SJCRH30 (cell line): Measurements from ENCODE around the gene GOT2. TPM values are rescaled to one million over a fixed set of nuclear protein-coding genes. Genes with fewer than 3 reads are reported as not detected.
"Not testable (repeated sequence)": the region's sequence is repeated elsewhere in the genome, so short reads cannot be mapped to it uniquely, and the experiment has no call there.

ENCODE experiments used
- DNase-seq, 2 experiments: peaks; one replicate each; pipeline ENCODE4 v3.0.0-alpha.2; 2015 to 2020
- H3K27ac ChIP-seq: fragments of 250-450 bp; sonication (Bioruptor Pico); 2 replicates; pipeline ENCODE4 v1.5.1; 2020; ENCODE audit warnings: mild to moderate bottlenecking, moderate library complexity
- H3K27me3 ChIP-seq: fragments of 250-450 bp; sonication (Bioruptor Pico); 2 replicates; pipeline ENCODE4 v1.5.1; 2020; ENCODE audit warnings: mild to moderate bottlenecking, moderate library complexity
- H3K36me3 ChIP-seq: fragments of 250-450 bp; sonication (Bioruptor Pico); 2 replicates; pipeline ENCODE4 v1.5.1; 2020; ENCODE audit warnings: mild to moderate bottlenecking, moderate library complexity
- H3K4me1 ChIP-seq: fragments of 250-450 bp; sonication (Bioruptor Pico); 2 replicates; pipeline ENCODE4 v1.5.1; 2020; ENCODE audit warnings: mild to moderate bottlenecking, moderate library complexity
- H3K4me3 ChIP-seq: fragments of 250-450 bp; sonication (Bioruptor Pico); 2 replicates; pipeline ENCODE4 v1.5.1; 2020; ENCODE audit warnings: mild to moderate bottlenecking, moderate library complexity
- H3K9me3 ChIP-seq: fragments of 250-450 bp; sonication (Bioruptor Pico); replicated peaks from 2 replicates; pipeline ENCODE4 v1.5.1; 2020; ENCODE audit warnings: mild to moderate bottlenecking, moderate library complexity
- total RNA-seq: library from RNA; depleted of rRNA; stranded (reverse); fragments of >200 nt; shearing (Covaris generic); gene quantifications from 2 replicates; pipeline ENCODE4 v1.2.3, GENCODE V29; 2014; rRNA removed

Gene GOT2
- total RNA-seq, result 163 and 173 TPM in 2 replicates

DNA sequence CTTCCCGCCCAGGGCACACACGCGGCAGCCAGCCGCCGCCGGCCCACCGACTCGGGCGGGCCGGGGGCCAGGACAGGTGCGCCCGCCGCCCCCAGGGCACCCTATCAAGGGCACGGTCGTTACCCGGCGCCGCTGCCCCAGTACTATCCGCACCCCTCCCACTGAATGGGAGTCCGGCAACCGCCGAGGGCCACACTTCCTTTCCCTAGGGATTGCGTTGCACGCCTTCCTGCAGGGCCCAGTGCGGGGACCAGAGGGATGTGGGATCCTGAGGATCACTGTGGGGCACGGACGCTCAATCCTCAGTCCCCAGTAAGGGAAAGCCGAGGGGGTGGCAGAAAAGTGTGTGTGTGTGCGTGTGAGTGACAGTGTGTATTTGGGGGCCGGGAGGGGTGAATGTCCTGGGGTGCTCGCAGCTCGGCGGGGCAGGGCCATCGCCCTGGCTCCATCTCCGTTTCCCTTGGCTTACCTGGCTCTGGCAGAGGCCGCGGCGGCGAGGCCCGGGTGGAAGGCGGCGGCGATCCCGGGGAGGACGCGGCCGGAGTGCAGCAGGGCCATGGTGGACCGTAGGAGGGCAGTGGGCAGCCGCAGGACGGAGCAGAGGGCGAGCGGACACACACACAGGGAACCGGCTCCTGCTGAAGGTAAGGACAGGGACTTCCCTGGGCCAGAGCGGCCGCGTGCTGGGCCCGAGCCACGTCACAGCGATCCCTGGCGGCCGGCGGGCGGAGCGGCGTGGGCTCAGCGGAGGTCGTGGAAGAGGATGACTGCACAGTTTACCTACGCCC, at the start of gene GOT2:
TSS of gene GOT2 (minus strand) at position 646 of the 788 bp plus-strand sequence. CDS start at position 558, 88 bp downstream.
- Histone ChIP-seq H3K27ac (peak within 1 kb of the TSS; percentile 59), H3K9me3 (no peaks in the 10 kb centered on the region), H3K4me3 (peak within 1 kb of the TSS; percentile 92), H3K36me3 (peaks cover 7% of the 10 kb centered on the region; the same call in 1 of the 2 replicates), H3K27me3 (no peaks in the 10 kb centered on the region), H3K4me1 (peaks cover 8% of the 10 kb centered on the region; the same call in 1 of the 2 replicates)
- DNase-seq, result peak; percentile 88 to 92

DNA sequence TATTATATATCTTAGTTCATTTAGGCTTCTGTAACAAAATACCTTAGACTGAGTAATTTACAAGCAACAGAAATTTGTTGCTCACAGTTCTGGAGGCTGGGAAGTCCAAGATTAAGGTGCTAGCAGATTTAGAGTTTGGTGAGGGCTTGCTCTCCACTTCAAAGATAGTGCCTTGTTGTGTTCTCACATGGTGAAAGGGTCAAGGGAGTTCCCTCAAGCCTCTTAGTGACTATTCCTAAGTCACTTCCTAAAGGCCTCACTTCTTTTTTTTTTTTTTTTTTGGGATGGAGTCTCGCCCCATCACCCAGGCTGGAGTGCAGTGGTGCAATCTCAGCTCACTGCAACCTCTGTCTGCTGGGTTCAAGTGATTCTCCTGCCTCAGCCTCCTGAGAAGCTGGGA, 45.2 kb upstream of the GOT2 start:
- not testable (repeated sequence) for H3K9me3 ChIP-seq, H3K27ac ChIP-seq, H3K36me3 ChIP-seq, DNase-seq, H3K27me3 ChIP-seq, H3K4me3 ChIP-seq, H3K4me1 ChIP-seq

DNA sequence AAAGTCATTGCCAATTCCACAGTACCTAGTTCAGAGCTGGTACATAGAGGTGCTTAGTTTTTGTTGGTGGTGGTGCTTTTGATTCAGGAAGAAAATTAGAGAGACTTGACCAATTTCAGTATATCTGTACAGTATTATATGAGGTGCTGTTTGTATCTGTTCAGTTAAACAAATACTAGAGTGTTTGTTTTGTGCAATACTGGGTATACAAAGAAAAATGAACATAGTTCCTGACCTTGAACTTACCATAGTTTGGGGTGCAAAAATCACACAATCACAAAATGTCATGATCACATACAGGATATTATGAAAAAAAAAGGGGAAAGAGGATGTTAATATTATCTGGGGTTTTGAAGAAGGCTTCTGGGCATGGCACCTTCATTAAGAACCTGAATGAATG, 39.8 kb upstream of the GOT2 start:
- Histone ChIP-seq H3K4me1 (no peaks in the 10 kb centered on the region), H3K4me3 (no peak overlapping the region), H3K27me3 (no peaks in the 10 kb centered on the region), H3K27ac (no peak overlapping the region), H3K36me3 (no peaks in the 10 kb centered on the region), H3K9me3 (no peaks in the 10 kb centered on the region)
- DNase-seq, result no peak

DNA sequence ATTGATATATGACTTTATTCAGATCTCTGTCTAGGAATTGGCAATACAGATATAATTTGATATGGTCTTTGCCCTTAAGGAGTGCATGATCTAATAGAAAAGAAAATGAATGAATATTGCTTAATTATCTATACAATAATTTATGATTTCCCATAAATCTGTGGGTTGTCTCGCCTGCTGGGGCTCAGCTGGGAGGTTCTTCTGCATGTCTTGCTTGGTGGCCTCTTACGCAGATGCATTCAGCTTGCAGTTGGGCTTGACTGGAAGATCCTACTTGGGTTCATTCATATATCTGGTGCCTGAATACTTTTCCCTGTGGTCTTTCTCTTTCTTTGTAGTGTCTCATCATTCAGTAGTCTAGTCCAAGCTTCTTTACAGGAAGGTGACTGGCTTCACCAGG, 34.0 kb upstream of the GOT2 start:
- H3K4me3 ChIP-seq, result no peak overlapping the region
- DNase-seq, result no peak
- H3K9me3 ChIP-seq, result no peaks in the 10 kb centered on the region; the same call in 1 of the 2 replicates
- no peaks in the 10 kb centered on the region for H3K27me3 ChIP-seq
- no peaks in the 10 kb centered on the region for H3K4me1 ChIP-seq
- H3K36me3 ChIP-seq, result no peaks in the 10 kb centered on the region
- H3K27ac ChIP-seq, result no peak overlapping the region

DNA sequence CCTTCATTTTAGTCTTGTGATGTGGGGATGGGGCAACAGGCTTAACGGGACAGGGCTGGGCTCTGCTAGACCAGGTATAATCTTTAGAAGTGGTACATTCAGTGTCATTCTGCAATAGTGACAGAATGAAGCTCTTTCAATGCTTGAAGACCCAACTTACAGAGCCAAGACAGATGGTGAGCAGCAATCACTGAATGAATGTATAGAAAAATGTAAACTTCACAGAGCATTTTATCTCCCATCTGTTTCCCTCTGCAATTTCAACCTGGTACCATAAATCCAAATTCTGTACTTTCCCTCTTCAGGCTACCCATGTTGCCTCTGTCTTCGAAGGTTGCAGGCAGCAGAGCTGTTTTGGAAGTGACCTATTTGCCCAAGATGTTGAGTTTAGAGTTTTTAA, 33.5 kb upstream of the GOT2 start:
- no peaks in the 10 kb centered on the region for H3K27me3 ChIP-seq
- DNase-seq, result no peak
- H3K9me3 ChIP-seq, result no peaks in the 10 kb centered on the region; the same call in 1 of the 2 replicates
- H3K36me3 ChIP-seq, result no peaks in the 10 kb centered on the region
- H3K4me3 ChIP-seq, result no peak overlapping the region
- H3K4me1 ChIP-seq, result no peaks in the 10 kb centered on the region
- no peak overlapping the region for H3K27ac ChIP-seq

DNA sequence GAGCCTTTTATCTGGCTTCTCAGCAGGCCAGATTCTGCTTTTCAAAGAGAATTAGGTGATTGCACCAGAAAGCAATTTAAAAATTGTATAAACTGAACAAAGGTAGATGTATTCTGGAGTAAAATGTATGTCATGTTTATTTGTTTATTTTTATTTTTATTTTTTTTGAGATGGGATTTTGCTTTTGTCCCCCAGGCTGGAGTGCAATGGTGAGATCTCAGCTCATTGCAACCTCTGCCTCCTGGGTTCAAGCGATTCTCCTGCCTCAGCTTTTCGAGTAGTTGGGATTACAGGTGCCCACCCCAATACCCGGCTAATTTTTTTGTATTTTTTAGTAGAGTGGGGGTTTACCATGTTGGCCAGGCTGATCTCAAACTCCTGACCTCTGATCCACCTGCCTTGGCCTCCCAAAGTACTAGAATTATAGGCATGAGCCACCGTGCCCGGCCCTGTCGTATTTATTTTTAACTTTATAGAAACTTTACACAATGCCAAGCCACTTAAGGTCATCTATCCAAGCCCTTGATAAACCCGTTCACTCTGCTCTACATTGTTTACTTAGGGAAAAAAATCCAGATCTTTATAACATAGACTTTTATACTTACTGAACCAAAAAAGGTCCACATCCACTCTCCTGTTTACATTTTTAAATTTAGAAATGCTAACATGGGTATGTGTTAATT, 22.7 kb upstream of the GOT2 start:
- no peak overlapping the region for H3K4me3 ChIP-seq
- no peak for DNase-seq
- H3K36me3 ChIP-seq, result no peaks in the 10 kb centered on the region
- no peaks in the 10 kb centered on the region for H3K4me1 ChIP-seq
- no peaks in the 10 kb centered on the region for H3K9me3 ChIP-seq
- peaks cover 3% of the 10 kb centered on the region; the same call in 1 of the 2 replicates for H3K27me3 ChIP-seq
- no peak overlapping the region for H3K27ac ChIP-seq

DNA sequence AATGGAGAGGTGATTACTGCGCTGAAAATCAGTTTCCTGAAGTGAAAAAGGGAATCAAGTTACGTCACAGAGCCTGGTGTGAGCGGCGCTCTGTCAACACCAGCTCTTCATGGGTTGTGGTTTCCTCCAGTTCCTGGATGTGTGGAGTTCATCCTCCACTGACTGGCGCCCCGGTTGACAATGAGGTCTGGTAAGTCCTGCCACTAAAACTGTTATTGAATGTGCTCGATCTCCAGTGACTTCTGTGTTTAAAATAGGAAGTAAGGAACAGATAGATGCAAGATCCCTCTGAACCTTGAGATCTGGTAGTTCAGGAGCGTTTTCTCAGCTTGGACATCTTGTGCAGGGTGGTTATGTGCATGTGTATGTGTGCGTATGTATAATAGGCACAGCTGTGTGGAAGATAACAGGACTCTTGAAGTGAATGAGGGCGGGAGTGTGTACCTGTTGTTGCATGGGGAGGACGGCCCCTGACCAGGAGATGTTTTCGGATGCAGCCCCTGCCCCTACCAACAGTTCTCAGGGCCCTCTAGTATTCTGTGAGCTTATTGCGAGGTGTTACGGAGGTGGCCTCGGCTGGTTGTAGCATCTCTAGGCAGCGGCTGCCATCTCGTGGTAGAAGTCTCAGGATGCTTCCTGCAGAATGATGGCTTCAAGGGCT, 22.0 kb upstream of the GOT2 start:
- no peak overlapping the region for H3K27ac ChIP-seq

DNA sequence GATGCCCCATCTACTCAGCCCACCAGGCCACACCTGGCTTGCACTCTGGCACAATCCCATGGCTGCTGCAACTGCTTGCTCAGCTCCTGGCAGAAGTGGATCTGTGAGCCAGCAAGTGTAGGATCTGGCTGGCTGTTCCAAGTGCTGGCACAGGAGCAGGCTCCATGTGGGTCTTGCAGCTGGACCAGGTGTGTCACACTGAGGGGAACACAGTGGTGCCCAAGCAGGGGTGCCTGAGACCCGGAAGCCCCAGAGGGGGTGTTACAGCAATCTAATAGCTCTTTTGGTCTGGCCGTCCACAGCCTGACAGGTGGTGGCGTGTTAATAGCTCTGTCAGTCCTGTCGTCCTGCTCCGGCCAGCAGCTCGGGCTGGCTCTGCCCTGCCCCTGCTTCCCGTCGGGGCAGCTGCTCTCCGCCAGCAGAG, 19.6 kb upstream of the GOT2 start:
- no peak overlapping the region for H3K27ac ChIP-seq
- no peaks in the 10 kb centered on the region for H3K4me1 ChIP-seq
- no peak overlapping the region for H3K4me3 ChIP-seq
- H3K9me3 ChIP-seq, result no peaks in the 10 kb centered on the region
- peak; percentile 29 to 47 for DNase-seq
- peaks cover 3% of the 10 kb centered on the region; the same call in 1 of the 2 replicates for H3K27me3 ChIP-seq
- no peaks in the 10 kb centered on the region for H3K36me3 ChIP-seq

More for the DNA sequence above, 22.0 kb upstream of the GOT2 start:
- no peaks in the 10 kb centered on the region for H3K36me3 ChIP-seq
- DNase-seq, result peak; percentile 74 to 87
- H3K27me3 ChIP-seq, result peaks cover 3% of the 10 kb centered on the region; the same call in 1 of the 2 replicates
- no peaks in the 10 kb centered on the region for H3K9me3 ChIP-seq
- H3K4me1 ChIP-seq, result no peaks in the 10 kb centered on the region
- no peak overlapping the region for H3K4me3 ChIP-seq

DNA sequence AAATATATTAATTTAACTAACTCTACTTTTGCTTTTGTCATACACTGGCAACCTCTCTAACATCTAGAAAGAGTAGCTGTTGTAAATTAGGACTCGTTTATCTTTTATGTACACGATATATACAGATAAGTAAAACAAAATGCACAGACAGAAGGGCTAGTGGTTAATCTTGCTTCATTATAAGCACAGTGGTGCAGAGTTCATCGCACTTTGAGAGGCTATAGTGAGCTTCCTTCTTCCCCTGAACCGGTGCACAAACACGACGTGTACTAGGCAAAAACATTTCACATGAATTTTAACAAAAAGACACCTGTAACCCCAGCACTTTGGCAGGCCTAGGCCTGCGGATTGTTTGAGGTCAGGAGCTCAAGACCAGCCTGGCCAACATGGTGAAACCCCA, 10.4 kb upstream of the GOT2 start:
- H3K4me1 ChIP-seq, result no peaks in the 10 kb centered on the region
- no peak for DNase-seq
- H3K36me3 ChIP-seq, result no peaks in the 10 kb centered on the region
- no peak overlapping the region for H3K27ac ChIP-seq
- H3K9me3 ChIP-seq, result no peaks in the 10 kb centered on the region
- H3K4me3 ChIP-seq, result no peak overlapping the region
- H3K27me3 ChIP-seq, result 0 out of 2 replicates have a peak, but pooled peaks cover 3% of the 10 kb centered on the region

DNA sequence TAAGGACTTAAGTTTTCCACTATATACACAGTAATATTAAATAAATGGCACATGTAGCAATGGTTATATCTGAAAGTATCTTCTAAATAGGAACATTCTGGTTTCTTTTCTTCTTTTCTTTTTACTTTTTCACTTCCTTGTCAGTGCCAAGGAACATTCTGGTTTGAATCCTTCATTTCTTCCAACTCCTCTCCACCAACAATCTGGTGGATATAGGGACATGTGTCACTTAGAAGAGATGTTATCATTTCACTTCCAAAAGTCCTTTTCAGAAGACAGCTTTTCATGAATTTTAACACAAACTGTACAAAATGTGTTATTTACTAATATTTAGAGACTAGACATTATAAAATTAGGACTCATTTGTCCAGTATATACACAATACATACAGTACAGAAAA, 7.9 kb upstream of the GOT2 start:
- no peaks in the 10 kb centered on the region for H3K4me1 ChIP-seq
- no peaks in the 10 kb centered on the region for H3K9me3 ChIP-seq
- no peak overlapping the region for H3K27ac ChIP-seq
- DNase-seq, result no peak
- H3K36me3 ChIP-seq, result no peaks in the 10 kb centered on the region
- 0 out of 2 replicates have a peak, but pooled peaks cover 3% of the 10 kb centered on the region for H3K27me3 ChIP-seq
- no peak overlapping the region for H3K4me3 ChIP-seq

DNA sequence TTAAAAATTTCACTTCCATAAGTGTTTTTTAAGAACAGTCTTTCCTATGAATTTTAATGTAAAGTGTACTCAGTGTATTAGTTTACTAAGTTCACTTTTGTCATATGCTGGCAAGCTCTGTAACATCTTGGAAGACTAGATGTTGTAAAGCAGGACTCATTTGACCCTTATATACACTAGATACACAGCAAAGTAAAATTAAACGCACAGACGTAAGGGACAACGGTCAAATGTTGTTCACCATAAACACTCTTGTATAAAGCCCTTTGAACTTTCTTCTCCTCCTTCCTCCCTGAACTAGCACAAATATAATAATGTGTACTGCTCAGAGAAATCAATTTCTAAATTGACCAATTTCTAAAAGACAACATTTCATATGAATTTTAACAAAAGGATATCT, 7.0 kb upstream of the GOT2 start:
- Histone ChIP-seq H3K4me3 (no peak overlapping the region), H3K9me3 (no peaks in the 10 kb centered on the region)

DNA sequence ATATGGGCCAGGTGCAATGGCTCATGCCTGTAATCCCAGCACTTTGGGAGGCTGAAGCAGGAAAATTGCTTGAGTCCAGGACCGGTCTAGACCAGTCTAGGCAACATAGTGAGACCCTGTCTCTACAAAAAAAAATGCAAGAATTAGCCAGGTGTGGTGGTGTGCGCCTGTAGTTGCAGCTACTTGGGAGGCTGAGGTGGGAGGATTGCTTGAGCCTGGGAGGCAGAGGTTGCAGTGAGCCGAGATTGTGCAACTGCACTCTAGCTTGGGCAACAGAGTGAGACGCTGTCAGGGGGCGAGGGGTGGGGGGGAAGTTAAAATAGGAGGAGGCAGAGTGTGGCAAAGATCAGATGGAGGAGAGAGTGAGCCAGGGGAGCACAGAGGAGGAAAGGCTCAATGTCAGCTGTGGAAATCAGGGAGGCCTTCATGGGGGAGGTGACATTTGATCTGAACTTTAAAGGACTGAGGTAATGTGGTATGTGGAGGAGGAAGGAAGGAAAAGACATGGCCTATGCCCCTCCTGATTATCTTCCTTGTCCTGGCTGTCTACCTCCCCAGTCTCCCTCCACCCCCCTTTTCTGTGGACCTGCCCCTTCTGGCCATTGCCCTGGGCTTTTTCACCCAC, 4.7 kb upstream of the GOT2 start:
- H3K4me3 ChIP-seq, result no peak overlapping the region
- H3K9me3 ChIP-seq, result no peaks in the 10 kb centered on the region
- no peak overlapping the region for H3K27ac ChIP-seq
- no peaks in the 10 kb centered on the region for H3K36me3 ChIP-seq
- DNase-seq, result no peak
- 0 out of 2 replicates have a peak, but pooled peaks cover 3% of the 10 kb centered on the region for H3K27me3 ChIP-seq
- no peaks in the 10 kb centered on the region for H3K4me1 ChIP-seq

More for the DNA sequence above, 7.0 kb upstream of the GOT2 start:
- no peaks in the 10 kb centered on the region for H3K36me3 ChIP-seq
- H3K4me1 ChIP-seq, result no peaks in the 10 kb centered on the region
- H3K27me3 ChIP-seq, result 0 out of 2 replicates have a peak, but pooled peaks cover 3% of the 10 kb centered on the region
- H3K27ac ChIP-seq, result no peak overlapping the region
- no peak for DNase-seq

DNA sequence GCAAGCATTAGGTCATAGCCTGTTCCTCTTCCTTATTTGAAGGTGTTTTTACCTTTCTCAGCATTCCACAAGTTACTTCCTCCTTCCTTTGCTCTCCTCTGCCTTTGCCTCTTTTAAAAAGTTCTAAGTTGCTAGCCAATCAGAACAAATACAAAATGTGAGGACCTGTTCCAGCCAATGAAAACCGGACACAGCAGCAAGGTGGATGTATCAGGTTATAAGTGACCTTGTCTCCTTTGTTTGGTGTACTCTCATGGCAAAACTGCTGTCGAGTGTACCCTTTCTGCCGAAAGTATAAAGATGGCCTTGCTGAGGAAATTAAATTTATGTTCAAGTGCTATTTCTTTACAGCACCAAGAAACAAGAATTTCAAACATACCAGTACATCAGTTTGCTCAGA, 2.2 kb upstream of the GOT2 start:
- H3K9me3 ChIP-seq, H3K4me3 ChIP-seq, H3K27ac ChIP-seq, H3K4me1 ChIP-seq, DNase-seq, H3K36me3 ChIP-seq, H3K27me3 ChIP-seq: not testable (repeated sequence)

DNA sequence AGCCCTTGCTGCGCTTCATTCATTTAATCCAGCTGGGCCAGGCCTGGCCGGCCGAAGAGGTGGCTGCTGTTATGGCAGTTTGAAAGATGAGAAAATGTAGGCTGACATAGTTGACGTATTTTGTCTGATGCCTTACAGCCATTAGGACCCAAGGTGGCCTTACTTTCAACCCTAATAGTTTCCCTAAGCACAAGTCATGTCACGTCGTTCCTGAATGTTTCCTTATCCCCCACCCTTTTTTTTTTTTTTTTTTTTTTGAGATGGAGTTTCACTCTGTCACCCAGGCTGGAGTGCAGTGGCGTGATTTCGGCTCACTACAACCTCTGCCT, 307 bp upstream of the GOT2 start:
- DNase-seq, result no peak
- peaks cover 4% of the 10 kb centered on the region; the same call in 1 of the 2 replicates for H3K4me1 ChIP-seq
- H3K27me3 ChIP-seq, result no peaks in the 10 kb centered on the region
- no peaks in the 10 kb centered on the region for H3K9me3 ChIP-seq
- H3K36me3 ChIP-seq, result peaks cover 7% of the 10 kb centered on the region; the same call in 1 of the 2 replicates
- H3K27ac ChIP-seq, result peak overlapping the region; percentile 59; the same call in 1 of the 2 replicates
- peak overlapping the region; percentile 92 for H3K4me3 ChIP-seq
